SK-N-SH (cell line): Measurements from ENCODE around the gene ATP6V0B. TPM values are rescaled to one million over a fixed set of nuclear protein-coding genes. Genes with fewer than 3 reads are reported as not detected.

Experiments
- CTCF ChIA-PET: fragments of 300-600, 350-600 bp; formaldehyde crosslinking; extraction: SDS; loops from one replicate; lab custom pipeline; 2021; lab: Yijun Ruan, JAX
- POLR2A ChIA-PET: fragments of 350-600 bp; sonication (Branson Sonifier 250); formaldehyde crosslinking; extraction: SDS; loops from one replicate; lab custom pipeline; 2020; ENCODE audit warnings: antibody characterized with exemption, inconsistent platforms; lab: Yijun Ruan, JAX
- DNase-seq: peaks from one replicate; pipeline ENCODE4 v3.0.0; 2012
- H2AFZ ChIP-seq: fragments of 200-600 bp; sonication (generic); 2 replicates; pipeline ENCODE4 v1.8.1; 2016; ENCODE audit warnings: antibody characterized with exemption, mild to moderate bottlenecking, low read depth
- H3F3A ChIP-seq: fragments of 200-600 bp; sonication (generic); replicated peaks from 2 replicates; pipeline ENCODE3; 2016; ENCODE audit warnings: antibody characterized with exemption, mild to moderate bottlenecking; ENCODE audit not compliant: insufficient read depth
- H3K27ac ChIP-seq, 2 experiments: fragments of 200-500 bp in 1 of 2; fragments of 200-600 bp in 1 of 2; sonication (Bioruptor generic) in 1 of 2; sonication (generic), shearing (Covaris generic) in 1 of 2; 2 replicates each; pipeline versions ENCODE4 v1.5.1 to v1.6.1; 2014 to 2016; ENCODE audit warnings: low read depth in 2 of 2, inconsistent platforms in 1 of 2, low read length in 1 of 2, mild to moderate bottlenecking in 1 of 2, mixed read lengths in 1 of 2
- H3K27me3 ChIP-seq: fragments of 200-600 bp; sonication (generic), shearing (Covaris generic); 2 replicates; pipeline ENCODE4 v1.6.1; 2016; ENCODE audit warnings: mixed run types; ENCODE audit not compliant: insufficient read depth
- H3K36me3 ChIP-seq, 2 experiments: fragments of 200-500 bp in 1 of 2; fragments of 200-600 bp in 1 of 2; sonication (Bioruptor generic) in 1 of 2; sonication (generic) in 1 of 2; replicated peaks in 1 of 2; 2 replicates each; pipeline versions ENCODE3 to v1.5.1; 2014 to 2016; ENCODE audit warnings: low read length in 1 of 2, mild to moderate bottlenecking in 1 of 2; ENCODE audit not compliant: insufficient read depth in 2 of 2, control insufficient read depth in 1 of 2
- H3K4me1 ChIP-seq, 2 experiments: fragments of 200-500 bp in 1 of 2; fragments of 200-600 bp in 1 of 2; sonication (Bioruptor generic) in 1 of 2; sonication (generic), shearing (Covaris generic) in 1 of 2; 2 replicates each; pipeline versions ENCODE4 v1.5.1 to v1.6.1; 2014 to 2016; ENCODE audit warnings: low read depth in 1 of 2, low read length in 1 of 2, mixed run types in 1 of 2; ENCODE audit not compliant: insufficient read depth in 2 of 2, control insufficient read depth in 1 of 2
- H3K4me2 ChIP-seq: fragments of 200-600 bp; sonication (generic), shearing (Covaris generic); 2 replicates; pipeline ENCODE4 v1.6.1; 2017; ENCODE audit warnings: mixed run types
- H3K4me3 ChIP-seq, 2 experiments: fragments of 200-500 bp in 1 of 2; fragments of 200-600 bp in 1 of 2; sonication (Bioruptor generic) in 1 of 2; sonication (generic), shearing (Covaris generic) in 1 of 2; 2 replicates each; pipeline versions ENCODE4 v1.5.1 to v1.8.1; 2014 to 2016; ENCODE audit warnings: low read depth in 2 of 2, inconsistent platforms in 1 of 2, low read length in 1 of 2, mild to moderate bottlenecking in 1 of 2, mixed read lengths in 1 of 2, moderate library complexity in 1 of 2
- H3K79me2 ChIP-seq: fragments of 200-600 bp; sonication (generic); 2 replicates; pipeline ENCODE4 v1.8.1; 2017; ENCODE audit warnings: mild to moderate bottlenecking; ENCODE audit not compliant: insufficient read depth
- H3K9ac ChIP-seq: fragments of 200-600 bp; sonication (generic); 2 replicates; pipeline ENCODE4 v1.6.1; 2017; ENCODE audit warnings: mixed run types
- H3K9me2 ChIP-seq: fragments of 200-600 bp; sonication (generic); 2 replicates; pipeline ENCODE4 v1.6.1; 2017; ENCODE audit warnings: mixed run types
- H3K9me3 ChIP-seq: fragments of 200-600 bp; sonication (generic); 2 replicates; pipeline ENCODE4 v1.6.1; 2017; ENCODE audit warnings: mixed run types, mild to moderate bottlenecking, moderate library complexity
- H4K20me1 ChIP-seq: fragments of 200-600 bp; sonication (generic); 2 replicates; pipeline ENCODE4 v1.6.1; 2017; ENCODE audit warnings: mild to moderate bottlenecking, mixed run types; ENCODE audit not compliant: insufficient read depth
- CHD2 ChIP-seq: fragments of 150-350 bp; IDR thresholded peaks from 2 replicates; pipeline ENCODE4 v1.6.1; 2018; ENCODE audit warnings: low read length; ENCODE audit not compliant: partially characterized antibody
- EZH2phosphoT487 ChIP-seq: fragments of 200-600 bp; sonication (generic); IDR thresholded peaks from 2 replicates; pipeline ENCODE4 v1.6.1; 2017; ENCODE audit warnings: low read depth, mixed run types, mild to moderate bottlenecking, antibody characterized with exemption, moderate library complexity, borderline replicate concordance
- FOXM1 ChIP-seq: IDR thresholded peaks from 2 replicates; pipeline ENCODE4 v1.4.0; 2012; ENCODE audit warnings: low read depth, mild to moderate bottlenecking
- GABPA ChIP-seq: IDR thresholded peaks from 2 replicates; pipeline ENCODE4 v1.4.0; 2012; ENCODE audit warnings: low read depth, mild to moderate bottlenecking
- JUND ChIP-seq: IDR thresholded peaks from 2 replicates; pipeline ENCODE4 v1.4.0; 2012
- MXI1 ChIP-seq: IDR thresholded peaks from 2 replicates; pipeline ENCODE4 v1.6.1; 2012; ENCODE audit warnings: mild to moderate bottlenecking, low read depth, low read length, improper control_type of control experiment
- NFIC ChIP-seq: IDR thresholded peaks from 2 replicates; pipeline ENCODE4 v1.4.0; 2012; ENCODE audit warnings: borderline replicate concordance
- NRF1 ChIP-seq: IDR thresholded peaks from 2 replicates; pipeline ENCODE4 v1.6.1; 2012; ENCODE audit warnings: low read depth, mild to moderate bottlenecking, low read length
- POLR2AphosphoS5 ChIP-seq: IDR thresholded peaks from 2 replicates; pipeline ENCODE4 v1.6.1; 2012; ENCODE audit warnings: low read depth, low read length
- RCOR1 ChIP-seq: fragments of 150-350 bp; IDR thresholded peaks from 2 replicates; pipeline ENCODE4 v1.6.1; 2017; ENCODE audit warnings: antibody characterized with exemption, low read length
- RXRA ChIP-seq: IDR thresholded peaks from 2 replicates; pipeline ENCODE4 v1.4.0; 2012; ENCODE audit warnings: low read depth, mild to moderate bottlenecking, borderline replicate concordance
- SIN3A ChIP-seq: IDR thresholded peaks from 2 replicates; pipeline ENCODE4 v1.6.1; 2012; ENCODE audit warnings: low read depth, mild to moderate bottlenecking, low read length, moderate library complexity, borderline replicate concordance
- TAF1 ChIP-seq: IDR thresholded peaks from 2 replicates; pipeline ENCODE4 v1.6.1; 2012; ENCODE audit warnings: low read depth, mild to moderate bottlenecking, low read length, moderate library complexity, borderline replicate concordance
- YY1 ChIP-seq: IDR thresholded peaks from 2 replicates; pipeline ENCODE4 v1.4.0; 2012; ENCODE audit warnings: low read depth, mild to moderate bottlenecking
- WGBS: methylation state at CpG from one replicate; pipeline ENCODE4 v1.1.6; 2017; ENCODE audit warnings: low lambda C conversion rate; 5-methylcytosine and 5-hydroxymethylcytosine counted together
- polyA plus RNA-seq, 3 experiments: library from polyadenylated mRNA; depleted of rRNA; stranded (reverse); fragments of >200 nt; gene quantifications; 2 replicates each; pipeline ENCODE4 v1.2.3, GENCODE V29; 2012
- TF ChIP-seq, protein P1 (sequence below): IDR thresholded peaks from 2 replicates; pipeline ENCODE4 v1.4.0; 2012; ENCODE audit warnings: low read depth, borderline replicate concordance
- TF ChIP-seq, protein P2 (sequence below): IDR thresholded peaks from 2 replicates; pipeline ENCODE4 v1.4.0; 2012; ENCODE audit warnings: low read depth
- TF ChIP-seq, protein P3 (sequence below): fragments of 150-350 bp; IDR thresholded peaks from 2 replicates; pipeline ENCODE4 v1.6.1; 2016; ENCODE audit warnings: mild to moderate bottlenecking, low read depth, low read length
- TF ChIP-seq, protein P4 (sequence below): fragments of 150-350 bp; IDR thresholded peaks from 2 replicates; pipeline ENCODE4 v1.6.1; 2017; ENCODE audit warnings: antibody characterized with exemption, low read length, low read depth, borderline replicate concordance
- TF ChIP-seq, protein P5 (sequence below): IDR thresholded peaks from 2 replicates; pipeline ENCODE4 v1.4.0; 2012; ENCODE audit warnings: low read depth, borderline replicate concordance

ATP6V0B gene
- polyA plus RNA-seq, 1 of the 3 experiments (the other 2 are of a cell fraction) = 180 TPM

DNA sequence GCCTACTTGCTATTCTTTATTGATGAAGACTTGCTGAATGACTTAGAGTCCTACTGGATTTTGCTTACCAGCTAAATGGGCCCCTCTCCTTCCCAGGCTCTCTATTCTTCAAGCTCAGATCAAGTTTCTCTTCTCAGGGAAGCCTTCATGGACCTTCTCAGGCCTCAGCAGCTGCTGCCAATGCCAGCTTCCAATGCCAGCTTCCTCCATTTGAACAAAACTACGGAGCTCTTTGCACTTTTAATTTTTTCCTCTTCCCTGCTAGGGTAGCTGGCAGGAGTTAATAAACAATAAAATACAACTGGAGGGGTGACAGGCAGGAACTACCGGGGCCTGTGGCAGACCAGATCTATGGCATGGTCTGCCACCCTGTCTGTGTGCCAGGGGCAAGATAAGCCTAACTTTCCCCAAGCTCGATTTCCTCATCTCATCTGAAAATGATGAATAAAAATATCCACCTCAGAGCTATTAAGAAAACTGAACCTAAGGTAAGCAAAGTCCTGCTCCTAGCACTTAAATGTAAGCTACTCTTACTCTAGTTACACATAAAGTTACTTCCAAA is 29.0 kb upstream of the ATP6V0B start:
- H3K27me3 ChIP-seq = no peaks in the 10 kb centered on the region

DNA sequence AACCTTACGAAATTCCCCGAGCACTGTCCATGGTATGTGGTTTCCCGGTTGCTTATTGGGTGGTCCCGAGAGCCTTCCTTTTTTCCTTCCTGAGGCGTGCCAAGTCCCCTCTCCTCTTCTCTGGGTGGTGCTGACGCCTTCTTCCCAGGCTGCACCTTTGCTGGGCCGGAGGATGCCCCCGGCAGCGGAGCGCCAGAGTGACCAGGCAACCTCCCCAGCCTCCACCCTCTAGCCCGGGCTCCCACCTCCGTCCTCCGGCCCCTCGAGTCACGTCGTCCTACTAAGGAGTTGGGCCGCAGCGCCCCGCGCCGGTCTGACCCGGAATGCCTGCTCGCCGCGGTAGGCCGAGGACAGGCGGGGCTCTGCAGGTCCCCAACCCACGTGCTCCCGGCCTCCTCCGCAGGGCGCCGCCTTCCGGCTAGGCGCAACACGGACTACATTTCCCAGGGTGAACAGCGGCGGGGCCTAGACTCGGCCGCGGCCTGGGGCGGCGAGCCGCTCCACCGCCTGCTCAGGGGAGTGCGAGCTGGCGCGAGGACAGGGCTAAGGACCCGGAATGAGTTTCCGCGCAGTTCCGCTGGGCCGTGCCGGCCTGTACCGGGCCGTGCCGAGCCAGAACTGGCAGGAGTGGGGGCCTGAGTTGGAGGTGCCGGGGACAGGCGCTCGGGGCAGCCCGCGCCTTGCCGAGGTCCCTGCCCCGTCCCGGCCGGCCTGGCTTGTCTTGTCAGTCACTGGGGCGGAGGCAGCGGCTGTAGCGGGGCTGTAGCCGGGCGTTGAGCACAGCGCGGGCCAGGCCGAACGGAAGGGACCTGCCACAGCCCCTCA is 28.3 kb upstream of the ATP6V0B start, which contains the start of gene IPO13:
Gene IPO13, plus strand, starts transcription at position 715 of the 825 bp plus-strand sequence. CDS start 651 bp downstream, outside the sequence.
- WGBS = 3% methylated on average over 18 of the region's 74 CpGs
- POLR2A ChIA-PET = interaction anchor here (0.7 to 1.6 kb wide), 4 partner anchors 8 to 84 kb away, joined by 3 to 10 read pairs (median 4); no protein-coding TSS in a partner anchor
- Histone ChIP-seq H3K9ac (peak within 1 kb of the TSS; percentile 90), H3F3A (no peaks in the 10 kb centered on the region), H2AFZ (peak within 1 kb of the TSS; percentile 78), H3K79me2 (peaks cover 13% of the 10 kb centered on the region; the same call in 1 of the 2 replicates), H3K4me3 (peak within 1 kb of the TSS; percentile 79 to 93), H3K4me1 (peaks cover 12 to 24% of the 10 kb centered on the region in 2 experiments), H4K20me1 (no peaks in the 10 kb centered on the region), H3K27me3 (no peaks in the 10 kb centered on the region), H3K36me3 (peaks cover 0 to 17% of the 10 kb centered on the region in 2 experiments), H3K9me3 (no peaks in the 10 kb centered on the region), H3K4me2 (peak within 1 kb of the TSS; percentile 98), H3K27ac (peak within 1 kb of the TSS; percentile 82 to 97), H3K9me2 (no peaks in the 10 kb centered on the region)
- peak; percentile 98 for DNase-seq
- CTCF ChIA-PET = interaction anchor here (0.6 to 9.4 kb wide), 29 partner anchors 8 to 418 kb away, joined by 3 to 105 read pairs (median 4); partner anchors contain the start of genes ARTN and ATP6V0B
- no peak for TF ChIP-seq FOXM1
- peak; percentile 70 for TF ChIP-seq CHD2
- no peak for TF ChIP-seq NRF1
- TF ChIP-seq POLR2AphosphoS5 = peak; percentile 65
- no peak for TF ChIP-seq JUND
- TF ChIP-seq, protein P1, sequence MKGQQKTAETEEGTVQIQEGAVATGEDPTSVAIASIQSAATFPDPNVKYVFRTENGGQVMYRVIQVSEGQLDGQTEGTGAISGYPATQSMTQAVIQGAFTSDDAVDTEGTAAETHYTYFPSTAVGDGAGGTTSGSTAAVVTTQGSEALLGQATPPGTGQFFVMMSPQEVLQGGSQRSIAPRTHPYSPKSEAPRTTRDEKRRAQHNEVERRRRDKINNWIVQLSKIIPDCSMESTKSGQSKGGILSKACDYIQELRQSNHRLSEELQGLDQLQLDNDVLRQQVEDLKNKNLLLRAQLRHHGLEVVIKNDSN = peak; percentile 87
- TF ChIP-seq RCOR1 = no peak
- peak; percentile 7; the same call in 1 of the 2 replicates for TF ChIP-seq NFIC
- TF ChIP-seq, protein P2, sequence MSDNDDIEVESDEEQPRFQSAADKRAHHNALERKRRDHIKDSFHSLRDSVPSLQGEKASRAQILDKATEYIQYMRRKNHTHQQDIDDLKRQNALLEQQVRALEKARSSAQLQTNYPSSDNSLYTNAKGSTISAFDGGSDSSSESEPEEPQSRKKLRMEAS = peak; percentile 99
- TF ChIP-seq, protein P3, sequence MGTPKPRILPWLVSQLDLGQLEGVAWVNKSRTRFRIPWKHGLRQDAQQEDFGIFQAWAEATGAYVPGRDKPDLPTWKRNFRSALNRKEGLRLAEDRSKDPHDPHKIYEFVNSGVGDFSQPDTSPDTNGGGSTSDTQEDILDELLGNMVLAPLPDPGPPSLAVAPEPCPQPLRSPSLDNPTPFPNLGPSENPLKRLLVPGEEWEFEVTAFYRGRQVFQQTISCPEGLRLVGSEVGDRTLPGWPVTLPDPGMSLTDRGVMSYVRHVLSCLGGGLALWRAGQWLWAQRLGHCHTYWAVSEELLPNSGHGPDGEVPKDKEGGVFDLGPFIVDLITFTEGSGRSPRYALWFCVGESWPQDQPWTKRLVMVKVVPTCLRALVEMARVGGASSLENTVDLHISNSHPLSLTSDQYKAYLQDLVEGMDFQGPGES = no peak
- no peak for TF ChIP-seq EZH2phosphoT487
- TF ChIP-seq GABPA = peak; percentile 59
- peak; percentile 98 for TF ChIP-seq MXI1
- TF ChIP-seq SIN3A = peak; percentile 14; the same call in 1 of the 2 replicates
- TF ChIP-seq, protein P4, sequence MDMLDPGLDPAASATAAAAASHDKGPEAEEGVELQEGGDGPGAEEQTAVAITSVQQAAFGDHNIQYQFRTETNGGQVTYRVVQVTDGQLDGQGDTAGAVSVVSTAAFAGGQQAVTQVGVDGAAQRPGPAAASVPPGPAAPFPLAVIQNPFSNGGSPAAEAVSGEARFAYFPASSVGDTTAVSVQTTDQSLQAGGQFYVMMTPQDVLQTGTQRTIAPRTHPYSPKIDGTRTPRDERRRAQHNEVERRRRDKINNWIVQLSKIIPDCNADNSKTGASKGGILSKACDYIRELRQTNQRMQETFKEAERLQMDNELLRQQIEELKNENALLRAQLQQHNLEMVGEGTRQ = peak; percentile 48; the same call in 1 of the 2 replicates
- TF ChIP-seq TAF1 = peak; percentile 69; the same call in 1 of the 2 replicates
- TF ChIP-seq, protein P5, sequence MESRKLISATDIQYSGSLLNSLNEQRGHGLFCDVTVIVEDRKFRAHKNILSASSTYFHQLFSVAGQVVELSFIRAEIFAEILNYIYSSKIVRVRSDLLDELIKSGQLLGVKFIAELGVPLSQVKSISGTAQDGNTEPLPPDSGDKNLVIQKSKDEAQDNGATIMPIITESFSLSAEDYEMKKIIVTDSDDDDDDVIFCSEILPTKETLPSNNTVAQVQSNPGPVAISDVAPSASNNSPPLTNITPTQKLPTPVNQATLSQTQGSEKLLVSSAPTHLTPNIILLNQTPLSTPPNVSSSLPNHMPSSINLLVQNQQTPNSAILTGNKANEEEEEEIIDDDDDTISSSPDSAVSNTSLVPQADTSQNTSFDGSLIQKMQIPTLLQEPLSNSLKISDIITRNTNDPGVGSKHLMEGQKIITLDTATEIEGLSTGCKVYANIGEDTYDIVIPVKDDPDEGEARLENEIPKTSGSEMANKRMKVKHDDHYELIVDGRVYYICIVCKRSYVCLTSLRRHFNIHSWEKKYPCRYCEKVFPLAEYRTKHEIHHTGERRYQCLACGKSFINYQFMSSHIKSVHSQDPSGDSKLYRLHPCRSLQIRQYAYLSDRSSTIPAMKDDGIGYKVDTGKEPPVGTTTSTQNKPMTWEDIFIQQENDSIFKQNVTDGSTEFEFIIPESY = no peak

More for the DNA sequence above, 29.0 kb upstream of the ATP6V0B start:
- Histone ChIP-seq H3K4me1 (peaks cover 12 to 21% of the 10 kb centered on the region in 2 experiments), H3K9me2 (no peaks in the 10 kb centered on the region), H3K9me3 (no peaks in the 10 kb centered on the region), H3K27ac (peak overlapping the region; percentile 82 to 83; a peak in 3 of 4 replicates), H3K4me2 (peak overlapping the region; percentile 98), H3K36me3 (peaks cover 0 to 11% of the 10 kb centered on the region in 2 experiments), H3K79me2 (peaks cover 13% of the 10 kb centered on the region; the same call in 1 of the 2 replicates), H2AFZ (peak overlapping the region; percentile 78), H3F3A (no peaks in the 10 kb centered on the region), H4K20me1 (no peaks in the 10 kb centered on the region), H3K4me3 (peak overlapping the region; percentile 79 to 93), H3K9ac (peak overlapping the region; percentile 90)
- ChIA-PET CTCF (interaction anchor here (0.6 to 9.4 kb wide), 20 partner anchors 11 to 416 kb away, joined by 3 to 105 read pairs (median 4); partner anchors contain the start of genes ARTN and ATP6V0B), POLR2A (interaction anchor here (0.6 to 1.6 kb wide), 3 partner anchors 9 to 171 kb away, joined by 3 to 10 read pairs (median 4); no protein-coding TSS in a partner anchor)
- DNase-seq = no peak
- TF ChIP-seq YY1 (0 out of 2 replicates have a peak, but pooled peaks have one; percentile 8), RXRA (no peak)
- WGBS = 20% methylated on average over 3 of the region's 3 CpGs
